ENCODE results near the gene RRAGD. TPM values are rescaled to one million over a fixed set of nuclear protein-coding genes. Genes with fewer than 3 reads are reported as not detected.

Gene RRAGD
- polyA plus RNA-seq, 4 donors: 29.9 to 37.3 (median 34.5) TPM

- DNase-seq (ENCODE audit: low read depth in 4 of 4, low spot score in 2 of 4): no peak
Measured at GRCh38 chr6:89378628-89379027, 33.4 kb downstream of the RRAGD start.

DNA sequence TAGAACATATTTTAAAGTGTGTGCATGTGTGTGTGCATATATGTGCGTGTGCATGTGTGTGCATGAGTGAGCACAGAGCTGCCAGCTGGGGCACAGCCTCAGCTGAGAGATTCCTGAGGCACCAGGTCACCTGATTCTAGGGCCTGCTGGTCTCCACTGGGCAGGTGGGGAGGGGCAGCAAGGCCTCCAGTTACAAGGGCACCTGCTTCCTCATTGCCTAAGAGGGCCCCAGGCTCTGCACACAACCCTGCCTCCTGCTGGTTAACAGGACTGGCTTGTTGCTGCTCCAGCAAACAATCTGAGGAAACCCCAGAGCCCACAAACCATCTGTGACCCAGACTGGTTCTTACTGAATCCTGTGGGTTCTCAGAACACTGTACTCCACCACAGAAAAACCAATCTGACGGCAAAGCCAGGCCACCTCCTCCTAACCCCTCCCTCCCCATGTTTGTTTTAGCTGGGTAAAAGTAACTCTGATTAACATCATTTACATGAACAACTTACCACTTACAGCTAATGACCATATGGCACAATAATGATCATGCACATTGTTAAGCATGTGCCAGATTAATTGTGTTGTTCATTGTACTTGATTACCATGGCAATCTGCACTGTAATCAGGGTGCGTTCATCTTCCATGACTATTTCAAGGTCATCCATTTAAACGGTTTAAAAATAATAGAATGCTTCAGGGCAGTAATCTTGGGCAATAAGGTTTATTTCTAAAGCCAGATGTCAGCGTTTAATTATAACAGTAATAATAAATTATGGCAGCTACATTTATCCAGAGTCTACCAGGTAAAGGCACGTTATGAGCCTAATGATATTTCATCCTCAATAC is 36.4 kb downstream of the RRAGD start:
- peak in 2 of 4 donors; percentile 56 to 64 for DNase-seq (ENCODE audit: low read depth in 4 of 4, low spot score in 2 of 4)

DNA sequence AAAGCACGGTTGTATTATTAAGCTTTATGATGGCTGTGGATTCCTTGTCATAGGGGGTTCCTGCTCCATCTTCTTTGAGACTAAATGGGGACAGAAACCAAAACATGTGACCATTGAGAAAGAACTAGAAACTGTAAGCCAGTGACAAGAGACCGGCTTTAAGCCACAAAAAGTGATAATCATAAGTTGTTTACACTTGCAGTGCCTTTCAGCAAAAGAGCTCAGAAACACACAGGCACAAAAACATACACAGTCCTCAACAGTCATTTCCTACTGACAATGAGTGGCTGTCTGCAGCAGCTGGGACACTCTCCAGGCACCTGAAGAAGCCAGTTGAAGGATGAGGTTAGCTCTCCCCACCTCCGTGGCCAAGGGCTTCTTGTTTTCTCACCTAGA is 39.6 kb downstream of the RRAGD start:
- DNase-seq (ENCODE audit: low read depth in 4 of 4, low spot score in 2 of 4): no peak

DNA sequence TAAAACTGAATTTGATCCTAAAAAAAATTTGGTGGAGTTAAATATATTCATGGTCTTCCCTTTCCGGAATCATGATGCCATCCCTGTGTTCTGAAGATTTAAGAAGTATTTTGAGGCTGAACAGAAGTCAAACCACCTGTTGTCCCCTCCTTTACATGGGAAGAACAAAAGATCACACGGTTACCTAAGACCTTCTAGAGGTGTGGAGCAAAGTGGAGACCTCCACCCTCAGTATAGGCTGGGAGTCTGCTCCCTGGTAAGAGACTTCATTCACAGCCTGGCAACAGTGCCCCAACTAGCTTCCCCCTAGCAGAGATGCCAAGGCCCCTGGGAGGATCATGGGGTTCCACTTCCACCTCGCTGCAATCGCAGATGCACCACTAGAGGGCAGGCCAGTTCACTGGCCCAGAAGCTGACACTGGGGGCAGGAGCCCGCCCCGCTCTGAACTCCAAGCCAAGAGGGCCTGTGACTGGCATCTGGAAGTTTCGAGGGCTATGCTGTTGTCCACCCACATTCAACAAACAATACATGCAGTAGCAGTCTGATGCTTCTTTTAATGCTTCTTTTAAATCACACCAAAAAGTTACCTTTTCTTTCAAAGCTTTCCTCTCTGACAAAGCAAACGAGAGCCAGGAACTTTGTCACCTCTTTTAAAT is 40.1 kb downstream of the RRAGD start:
- DNase-seq (ENCODE audit: low read depth in 4 of 4, low spot score in 2 of 4): no peak

DNA sequence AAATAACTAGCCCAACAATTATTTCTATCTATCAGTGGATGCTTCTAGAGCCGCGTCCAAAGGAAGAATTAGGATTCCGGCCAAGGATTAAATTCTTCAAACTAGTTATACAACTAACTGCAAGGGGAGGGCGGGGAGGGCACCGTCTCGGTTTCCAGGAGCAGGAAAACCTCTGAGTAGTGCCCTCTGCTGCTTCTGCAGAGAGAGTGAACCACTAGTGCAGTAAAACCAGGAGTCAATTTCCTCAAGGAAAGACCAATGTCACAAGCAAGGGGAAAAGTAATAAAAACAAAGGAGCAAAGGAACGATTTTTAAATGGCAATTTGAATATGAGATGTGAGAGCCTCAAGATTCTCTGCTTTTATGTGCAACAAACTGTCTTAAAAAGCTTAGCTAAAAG is 43.1 kb downstream of the RRAGD start:
- DNase-seq (ENCODE audit: low read depth in 4 of 4, low spot score in 2 of 4): no peak

DNA sequence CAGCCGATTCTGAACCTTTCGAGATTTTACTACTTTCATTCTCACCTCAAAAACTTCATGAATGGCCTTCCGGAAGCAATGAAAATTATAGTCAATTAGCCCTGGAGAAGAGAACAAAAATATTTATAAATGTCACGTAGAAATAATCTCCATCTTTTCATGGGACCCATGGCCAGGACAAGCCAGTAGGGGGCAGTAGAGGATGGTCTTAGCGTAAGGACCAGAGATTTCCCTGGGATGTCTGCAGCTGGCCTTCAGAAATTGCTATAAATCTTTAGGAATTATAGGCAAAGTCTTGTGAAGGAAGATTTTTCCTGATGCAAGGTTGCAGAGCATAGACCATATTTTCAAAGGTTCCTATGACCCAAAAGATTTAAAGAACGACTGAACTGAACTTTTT is 44.0 kb downstream of the RRAGD start:
- peak in 3 of 4 donors; percentile 30 to 61 (median 40) for DNase-seq (ENCODE audit: low read depth in 4 of 4, low spot score in 2 of 4)

DNA sequence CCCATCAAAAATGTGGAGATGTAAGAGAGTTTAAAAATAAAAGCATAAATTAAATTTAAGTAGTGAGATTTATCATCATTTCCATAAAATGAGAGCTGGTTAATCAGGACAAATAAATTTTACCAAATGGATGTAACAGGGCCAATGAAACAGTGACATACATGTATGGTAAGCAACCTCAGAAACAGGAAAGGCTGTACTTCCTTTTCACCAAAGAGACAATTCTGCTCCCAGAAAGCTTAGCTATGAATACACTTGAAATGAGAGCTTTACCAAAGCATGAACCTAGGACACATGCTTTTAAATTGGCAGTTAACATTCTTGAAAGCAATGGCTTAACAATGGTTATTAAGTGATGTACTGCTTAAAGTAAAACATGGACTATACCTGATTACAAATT is 47.5 kb downstream of the RRAGD start:
- DNase-seq (ENCODE audit: low read depth in 4 of 4, low spot score in 2 of 4): no peak

- DNase-seq (ENCODE audit: low read depth in 4 of 4, low spot score in 2 of 4): no peak
Measured at GRCh38 chr6:89361171-89361570, 50.9 kb downstream of the RRAGD start.

- DNase-seq (ENCODE audit: low read depth in 4 of 4, low spot score in 2 of 4): no peak
Measured at GRCh38 chr6:89360415-89360999, 51.6 kb downstream of the RRAGD start.

- DNase-seq (ENCODE audit: low read depth in 4 of 4, low spot score in 2 of 4): no peak
Measured at GRCh38 chr6:89359561-89359960, 52.5 kb downstream of the RRAGD start.

- DNase-seq (ENCODE audit: low read depth in 4 of 4, low spot score in 2 of 4): no peak
Measured at GRCh38 chr6:89357390-89357789, 54.7 kb downstream of the RRAGD start.

- DNase-seq (ENCODE audit: low read depth in 4 of 4, low spot score in 2 of 4): no peak
Measured at GRCh38 chr6:89356642-89357170, 55.4 kb downstream of the RRAGD start.

DNA sequence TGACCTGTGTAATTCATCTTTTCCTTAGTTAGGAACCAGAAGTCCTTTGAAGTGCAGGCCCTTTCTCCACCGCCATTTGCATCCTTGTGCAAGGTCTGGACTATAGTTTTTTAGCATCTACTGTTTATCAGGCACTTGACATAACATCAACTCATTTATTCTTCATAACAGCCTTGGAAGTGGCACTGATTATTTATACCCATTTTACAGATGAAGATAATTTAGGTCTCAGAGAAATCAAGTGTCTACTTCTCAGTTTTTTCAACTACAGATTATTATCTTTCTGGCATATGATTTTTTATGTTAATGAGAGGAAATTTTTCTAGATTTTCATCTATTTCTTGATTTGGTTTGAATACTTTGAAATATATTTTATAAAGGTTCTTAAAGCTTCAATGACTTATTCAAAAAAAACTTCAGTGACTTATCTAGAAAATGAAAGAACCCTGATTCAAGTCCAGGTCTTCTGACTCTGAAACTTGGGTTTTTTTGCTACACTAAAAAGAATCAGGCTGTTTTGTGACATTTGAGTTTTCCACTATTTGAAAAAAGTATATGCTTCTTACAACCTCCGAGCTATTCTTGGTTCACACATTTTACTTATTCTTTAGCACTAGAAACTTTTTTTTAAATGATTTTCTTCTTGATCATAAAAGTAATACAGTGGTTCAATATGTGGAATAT is 56.4 kb downstream of the RRAGD start:
- DNase-seq (ENCODE audit: low read depth in 4 of 4, low spot score in 2 of 4): no peak

- DNase-seq (ENCODE audit: low read depth in 4 of 4, low spot score in 2 of 4): no peak
Measured at GRCh38 chr6:89353702-89354392, 58.2 kb downstream of the RRAGD start.

GRCh38 chr6:89353118-89353556 is 58.9 kb downstream of the RRAGD start:
- no peak for DNase-seq (ENCODE audit: low read depth in 4 of 4, low spot score in 2 of 4)

GRCh38 chr6:89352278-89353117 is 59.6 kb downstream of the RRAGD start, which contains the start of gene UBE2J1:
Gene UBE2J1, minus strand, starts transcription at chr6:89352722. Its CDS starts 153 bp downstream, at chr6:89352569.
- peak in 3 of 4 donors; percentile 66 to 69 (median 67) for DNase-seq (ENCODE audit: low read depth in 4 of 4, low spot score in 2 of 4)

- peak in 1 of 4 donors; percentile 51 for DNase-seq (ENCODE audit: low read depth in 4 of 4, low spot score in 2 of 4)
Measured at GRCh38 chr6:89351671-89352277, 60.3 kb downstream of the RRAGD start.

GRCh38 chr6:89350281-89350966 is 61.6 kb downstream of the RRAGD start:
- DNase-seq (ENCODE audit: low read depth in 4 of 4, low spot score in 2 of 4): no peak

All from left renal cortex interstitium (tissue), 4 donors.